ENCODE measurements around the gene GSDME.

- TF ChIP-seq CTCF (optimal IDR thresholded peaks at IDR 0.05 in 1 of 3, IDR thresholded peaks at IDR 0.05 in 1 of 3, conservative IDR thresholded peaks at IDR 0.05 in 1 of 3; ENCODE audit: extremely low read depth in 1 of 3, insufficient read depth in 2 of 3, low read length in 3 of 3) (no peak), EZH2 (IDR thresholded peaks at IDR 0.05; ENCODE audit: low read length) (no peak)
Observed at GRCh38 chr7:24685708-24686107, 71.6 kb downstream of the GSDME start.

All from keratinocyte (primary cell).